ENCODE results near the gene NOTCH2. TPM values are rescaled to one million over a fixed set of nuclear protein-coding genes. Genes with fewer than 3 reads are reported as not detected.

Gene NOTCH2
- total RNA-seq, 4 donors from 2014 or later: 57.4 to 83.7 (median 75.8) TPM

DNA sequence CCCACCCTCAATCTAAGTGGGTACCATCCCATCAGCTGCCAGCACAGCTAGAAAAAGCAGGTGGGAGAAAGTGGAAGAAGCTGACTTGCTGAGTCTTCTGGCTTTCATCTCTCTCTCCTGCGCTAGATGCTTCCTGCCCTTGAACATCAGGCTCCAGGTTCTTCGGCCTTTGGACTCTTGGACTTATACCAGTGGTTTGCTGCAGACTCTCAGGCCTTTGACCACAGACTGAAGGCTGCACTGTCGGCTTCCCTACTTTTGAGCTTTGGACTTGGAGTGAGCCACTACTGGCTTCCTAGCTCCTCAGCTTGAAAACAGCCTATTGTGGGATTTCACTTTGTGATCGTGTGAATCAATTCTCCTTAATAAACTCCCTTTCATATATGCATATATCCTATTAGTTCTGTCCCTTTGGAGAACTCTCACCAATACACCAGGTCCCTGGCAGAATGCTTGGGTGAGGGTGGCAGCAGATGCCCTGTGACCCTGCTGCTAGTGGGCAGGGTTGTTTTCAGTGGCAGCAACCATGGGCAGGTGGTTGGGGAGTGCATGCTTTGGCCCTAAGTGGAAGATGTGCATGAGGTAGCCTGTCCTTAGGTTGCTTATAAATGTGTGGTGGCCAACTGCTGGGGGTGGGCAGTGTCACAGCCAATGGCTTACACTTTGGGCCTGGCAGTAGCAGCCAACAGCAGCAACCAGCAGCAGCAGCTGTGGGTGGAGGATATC lies 162.4 kb downstream of the NOTCH2 start:
- no peak overlapping the region for H3K4me3 ChIP-seq

DNA sequence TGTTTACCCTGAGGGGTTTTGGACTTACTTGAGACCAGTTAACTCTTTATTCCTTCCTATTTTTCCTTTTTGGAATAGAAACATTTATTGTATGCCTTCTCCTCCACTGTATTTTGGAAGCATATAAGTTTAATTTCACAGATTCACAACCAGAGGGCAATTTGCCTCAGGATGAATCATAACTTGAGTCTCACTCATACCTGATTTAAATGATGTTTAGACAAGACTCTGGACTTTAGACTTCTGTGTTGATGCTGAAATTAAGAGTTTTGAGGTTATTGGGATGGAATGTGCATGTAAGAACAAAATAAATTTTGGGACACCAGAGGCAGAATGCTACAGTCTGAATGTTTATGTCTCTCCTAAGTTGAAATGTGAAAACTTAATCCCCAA lies 166.0 kb downstream of the NOTCH2 start:
- Histone ChIP-seq H3K27ac (no peak overlapping the region), H3K27me3 (peaks cover 0 to 7% (median 0%) of the 10 kb centered on the region in 4 donors), H3K9me3 (no peaks in the 10 kb centered on the region), H3K4me3 (no peak overlapping the region), H3K36me3 (no peaks in the 10 kb centered on the region), H3K4me1 (no peaks in the 10 kb centered on the region)
- intact Hi-C loops (cut with DNase I): no loop called here
- TF ChIP-seq POLR2A (IDR thresholded peaks at IDR 0.05): no peak
- TF ChIP-seq, protein P1, sequence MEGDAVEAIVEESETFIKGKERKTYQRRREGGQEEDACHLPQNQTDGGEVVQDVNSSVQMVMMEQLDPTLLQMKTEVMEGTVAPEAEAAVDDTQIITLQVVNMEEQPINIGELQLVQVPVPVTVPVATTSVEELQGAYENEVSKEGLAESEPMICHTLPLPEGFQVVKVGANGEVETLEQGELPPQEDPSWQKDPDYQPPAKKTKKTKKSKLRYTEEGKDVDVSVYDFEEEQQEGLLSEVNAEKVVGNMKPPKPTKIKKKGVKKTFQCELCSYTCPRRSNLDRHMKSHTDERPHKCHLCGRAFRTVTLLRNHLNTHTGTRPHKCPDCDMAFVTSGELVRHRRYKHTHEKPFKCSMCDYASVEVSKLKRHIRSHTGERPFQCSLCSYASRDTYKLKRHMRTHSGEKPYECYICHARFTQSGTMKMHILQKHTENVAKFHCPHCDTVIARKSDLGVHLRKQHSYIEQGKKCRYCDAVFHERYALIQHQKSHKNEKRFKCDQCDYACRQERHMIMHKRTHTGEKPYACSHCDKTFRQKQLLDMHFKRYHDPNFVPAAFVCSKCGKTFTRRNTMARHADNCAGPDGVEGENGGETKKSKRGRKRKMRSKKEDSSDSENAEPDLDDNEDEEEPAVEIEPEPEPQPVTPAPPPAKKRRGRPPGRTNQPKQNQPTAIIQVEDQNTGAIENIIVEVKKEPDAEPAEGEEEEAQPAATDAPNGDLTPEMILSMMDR (IDR thresholded peaks at IDR 0.05): no peak
- no peak for DNase-seq

More for the DNA sequence above, 162.4 kb downstream of the NOTCH2 start:
- intact Hi-C loops (cut with DNase I): no loop called here
- DNase-seq: no peak
- 88 to 90% methylated on average over 4 of the region's 4 CpGs for WGBS, 2 donors
- Histone ChIP-seq H3K27ac (no peak overlapping the region), H3K36me3 (peaks cover 0 to 10% (median 0%) of the 10 kb centered on the region in 3 donors), H3K27me3 (peaks cover 0 to 5% (median 0%) of the 10 kb centered on the region in 4 donors), H3K9me3 (no peaks in the 10 kb centered on the region), H3K4me1 (no peaks in the 10 kb centered on the region)
- TF ChIP-seq, protein P1 (IDR thresholded peaks at IDR 0.05): no peak
- TF ChIP-seq POLR2A (IDR thresholded peaks at IDR 0.05): no peak

DNA sequence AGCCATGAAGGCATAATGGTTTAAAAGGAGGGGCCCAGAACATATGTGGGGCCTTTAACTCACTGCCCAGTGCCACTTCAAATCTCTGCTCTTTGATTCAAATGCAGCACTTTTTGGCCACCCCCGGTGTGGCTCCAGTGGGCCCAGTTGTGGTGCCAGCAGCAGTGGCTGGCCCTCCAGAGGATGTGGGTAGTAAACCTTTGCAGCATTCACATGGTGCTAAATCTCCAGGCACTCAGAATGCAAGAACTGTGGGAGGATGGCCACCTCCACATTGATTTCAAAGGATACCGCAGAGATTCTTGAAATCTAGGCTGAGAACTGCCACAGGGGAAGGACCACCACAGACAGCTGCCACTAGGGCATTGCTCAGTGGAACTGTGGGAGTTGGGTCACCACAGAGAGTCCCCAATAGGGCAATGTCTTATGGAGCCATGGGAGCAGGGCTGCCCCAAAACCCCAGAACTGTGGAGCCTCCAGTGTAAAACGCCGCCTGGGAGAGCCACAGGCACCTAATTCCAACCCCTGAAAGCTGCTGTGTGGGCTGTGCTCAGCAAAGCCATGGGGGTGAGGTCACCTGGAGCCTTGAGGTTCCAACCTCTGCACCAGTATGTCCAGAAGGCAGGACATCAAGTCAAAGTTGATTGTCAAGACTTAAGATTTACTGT lies 166.6 kb downstream of the NOTCH2 start:
- H3K36me3 ChIP-seq: no peaks in the 10 kb centered on the region
- H3K27ac ChIP-seq: no peak overlapping the region
- no peaks in the 10 kb centered on the region for H3K4me1 ChIP-seq
- no peak for DNase-seq
- peaks cover 0 to 12% (median 0%) of the 10 kb centered on the region in 4 donors for H3K27me3 ChIP-seq
- intact Hi-C loops (cut with DNase I): no loop called here
- WGBS, 2 donors: 85 to 100% methylated on average over 2 of the region's 4 CpGs
- no peak overlapping the region for H3K4me3 ChIP-seq
- no peaks in the 10 kb centered on the region for H3K9me3 ChIP-seq
- TF ChIP-seq, protein P1 (IDR thresholded peaks at IDR 0.05): no peak
- TF ChIP-seq POLR2A (IDR thresholded peaks at IDR 0.05): no peak

DNA sequence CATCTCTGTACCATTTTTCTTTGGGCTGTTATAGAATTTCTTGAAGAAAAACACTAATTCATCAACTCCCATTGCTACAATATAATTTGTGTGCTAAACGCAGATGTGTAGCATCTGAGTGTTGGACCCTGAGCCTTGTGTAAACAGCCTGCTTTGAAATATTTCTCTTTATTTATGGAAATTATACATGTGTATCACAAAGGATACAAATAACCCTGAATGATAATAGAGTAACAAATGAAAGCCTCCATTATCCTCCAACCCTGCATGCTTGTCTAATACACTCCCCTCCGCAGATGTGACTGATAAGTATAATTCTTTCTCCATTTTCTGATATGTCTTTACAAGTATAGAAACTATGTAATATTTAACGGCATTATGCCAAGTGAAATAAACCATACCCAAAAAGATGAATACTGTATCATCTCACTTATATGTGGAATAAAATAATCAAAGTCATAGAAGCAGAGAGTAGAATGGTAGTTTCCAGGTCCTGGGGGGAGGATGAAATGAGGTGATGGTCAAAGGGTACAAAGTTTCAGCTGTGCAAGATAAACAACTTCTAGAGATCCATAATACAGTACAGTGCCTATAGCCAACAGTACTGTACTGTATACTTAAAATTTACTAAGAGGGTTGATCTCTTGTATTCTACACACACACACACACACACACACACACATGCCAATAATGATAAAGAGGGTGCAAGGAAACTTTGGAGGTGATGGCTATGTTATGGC lies 170.3 kb downstream of the NOTCH2 start:
- 63 to 66% methylated on average over 3 of the region's 3 CpGs for WGBS, 2 donors
- DNase-seq: no peak
- TF ChIP-seq POLR2A (IDR thresholded peaks at IDR 0.05): no peak
- TF ChIP-seq, protein P1 (IDR thresholded peaks at IDR 0.05): no peak

DNA sequence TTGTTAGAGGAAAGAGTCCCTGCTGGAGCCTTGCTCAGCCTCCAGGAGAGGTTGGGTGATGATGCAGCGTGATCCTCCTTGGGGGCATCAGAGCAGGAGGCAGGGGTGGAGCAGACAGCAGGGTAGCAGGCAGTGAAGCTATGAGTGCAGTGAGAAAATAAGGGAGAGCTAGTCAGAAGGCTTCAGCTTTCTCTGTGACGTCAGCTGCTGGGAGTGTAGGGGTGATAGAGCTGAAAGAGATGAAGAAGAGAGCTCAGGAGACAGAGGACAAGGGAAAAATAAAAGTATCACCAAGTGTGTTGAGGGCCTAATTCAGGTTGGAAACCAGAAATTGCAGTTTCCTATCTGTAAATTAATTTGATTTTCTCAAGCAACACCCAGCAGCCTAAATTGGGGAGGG lies 170.9 kb downstream of the NOTCH2 start:
- Histone ChIP-seq H3K27ac (no peak overlapping the region), H3K9me3 (no peaks in the 10 kb centered on the region), H3K4me3 (no peak overlapping the region), H3K27me3 (peaks cover 0 to 45% (median 0%) of the 10 kb centered on the region in 4 donors), H3K4me1 (no peaks in the 10 kb centered on the region), H3K36me3 (no peaks in the 10 kb centered on the region)
- intact Hi-C loops (cut with DNase I): no loop called here
- DNase-seq: no peak
- TF ChIP-seq, protein P1 (IDR thresholded peaks at IDR 0.05): no peak
- no peak for TF ChIP-seq POLR2A (IDR thresholded peaks at IDR 0.05)
- 75 to 77% methylated on average over 2 of the region's 2 CpGs for WGBS, 2 donors

More for the DNA sequence above, 170.3 kb downstream of the NOTCH2 start:
- H3K9me3 ChIP-seq: no peaks in the 10 kb centered on the region
- no peaks in the 10 kb centered on the region for H3K4me1 ChIP-seq
- H3K27me3 ChIP-seq: peaks cover 0 to 45% (median 0%) of the 10 kb centered on the region in 4 donors
- H3K27ac ChIP-seq: no peak overlapping the region
- no peak overlapping the region for H3K4me3 ChIP-seq
- intact Hi-C loops (cut with DNase I): no loop called here
- H3K36me3 ChIP-seq: no peaks in the 10 kb centered on the region

All from esophagus squamous epithelium (tissue), 5 donors.